Measurements from ENCODE around the gene DOHH.

Gene DOHH, protein sequence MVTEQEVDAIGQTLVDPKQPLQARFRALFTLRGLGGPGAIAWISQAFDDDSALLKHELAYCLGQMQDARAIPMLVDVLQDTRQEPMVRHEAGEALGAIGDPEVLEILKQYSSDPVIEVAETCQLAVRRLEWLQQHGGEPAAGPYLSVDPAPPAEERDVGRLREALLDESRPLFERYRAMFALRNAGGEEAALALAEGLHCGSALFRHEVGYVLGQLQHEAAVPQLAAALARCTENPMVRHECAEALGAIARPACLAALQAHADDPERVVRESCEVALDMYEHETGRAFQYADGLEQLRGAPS

DNA sequence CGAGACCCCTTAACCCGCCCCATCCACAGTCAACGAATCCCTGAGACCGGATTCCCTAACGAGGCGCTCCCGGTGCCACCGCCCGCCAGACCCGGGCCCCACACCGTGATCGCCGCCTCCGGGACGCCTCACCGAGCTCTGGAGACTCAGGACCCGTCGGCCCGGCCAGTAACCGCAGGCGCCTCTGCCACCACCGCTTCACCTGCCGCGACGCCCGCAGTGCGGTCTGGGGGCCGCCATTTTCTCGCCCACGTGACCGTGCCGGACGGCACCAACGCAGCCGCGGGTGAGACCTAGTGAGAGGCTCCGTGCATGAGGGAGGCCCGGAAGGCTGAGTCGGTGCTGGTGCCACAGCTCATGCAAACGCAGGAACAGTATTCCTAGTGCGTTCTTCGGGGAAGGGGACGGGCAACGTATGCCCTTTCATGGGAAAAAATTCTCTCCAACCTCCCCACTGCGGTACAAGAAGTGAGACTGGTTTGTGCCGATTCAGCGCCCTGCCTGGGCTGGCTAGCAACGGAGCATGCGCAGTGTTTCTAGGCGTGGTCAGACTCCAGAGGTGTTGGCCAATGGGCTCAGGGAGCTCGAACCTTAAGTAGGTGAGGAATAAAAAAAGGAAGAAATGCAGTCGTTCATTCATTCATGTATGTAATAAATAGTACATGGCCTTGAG is at the start of gene DOHH:
DOHH (minus strand) TSS at position 246 of the 673 bp plus-strand sequence. CDS start 3,860 bp downstream, outside the sequence.
- H3K4me3 ChIP-seq (ENCODE audit: low read depth, low read length) = peak within 1 kb of the TSS; percentile 99
- TF ChIP-seq, protein P1, sequence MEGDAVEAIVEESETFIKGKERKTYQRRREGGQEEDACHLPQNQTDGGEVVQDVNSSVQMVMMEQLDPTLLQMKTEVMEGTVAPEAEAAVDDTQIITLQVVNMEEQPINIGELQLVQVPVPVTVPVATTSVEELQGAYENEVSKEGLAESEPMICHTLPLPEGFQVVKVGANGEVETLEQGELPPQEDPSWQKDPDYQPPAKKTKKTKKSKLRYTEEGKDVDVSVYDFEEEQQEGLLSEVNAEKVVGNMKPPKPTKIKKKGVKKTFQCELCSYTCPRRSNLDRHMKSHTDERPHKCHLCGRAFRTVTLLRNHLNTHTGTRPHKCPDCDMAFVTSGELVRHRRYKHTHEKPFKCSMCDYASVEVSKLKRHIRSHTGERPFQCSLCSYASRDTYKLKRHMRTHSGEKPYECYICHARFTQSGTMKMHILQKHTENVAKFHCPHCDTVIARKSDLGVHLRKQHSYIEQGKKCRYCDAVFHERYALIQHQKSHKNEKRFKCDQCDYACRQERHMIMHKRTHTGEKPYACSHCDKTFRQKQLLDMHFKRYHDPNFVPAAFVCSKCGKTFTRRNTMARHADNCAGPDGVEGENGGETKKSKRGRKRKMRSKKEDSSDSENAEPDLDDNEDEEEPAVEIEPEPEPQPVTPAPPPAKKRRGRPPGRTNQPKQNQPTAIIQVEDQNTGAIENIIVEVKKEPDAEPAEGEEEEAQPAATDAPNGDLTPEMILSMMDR (IDR thresholded peaks at IDR 0.05; ENCODE audit: low read depth, low read length) = no peak

DNA sequence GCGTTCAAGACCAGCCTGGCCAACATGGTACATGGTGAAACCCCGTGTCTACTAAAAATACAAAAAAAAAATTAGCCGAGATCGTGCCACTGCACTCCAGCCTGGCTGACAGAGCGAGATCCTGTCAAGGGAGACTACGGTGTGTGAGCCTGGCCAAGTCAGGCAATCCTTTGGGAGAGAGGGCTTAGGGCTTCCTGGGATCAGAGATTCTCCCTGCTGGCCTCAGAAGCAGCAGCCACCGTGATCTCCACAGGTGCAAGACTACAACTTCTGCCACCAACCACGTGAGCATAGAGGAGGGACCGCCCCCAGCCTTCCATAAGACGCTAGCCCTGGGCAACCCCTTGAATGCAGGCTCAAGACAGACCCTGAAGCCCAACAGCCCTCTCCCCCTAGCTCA is 49.3 kb upstream of the DOHH start:
- TF ChIP-seq, protein P1 (IDR thresholded peaks at IDR 0.05; ENCODE audit: low read depth, low read length) = no peak
- no peak overlapping the region for H3K4me3 ChIP-seq (ENCODE audit: low read depth, low read length)

DNA sequence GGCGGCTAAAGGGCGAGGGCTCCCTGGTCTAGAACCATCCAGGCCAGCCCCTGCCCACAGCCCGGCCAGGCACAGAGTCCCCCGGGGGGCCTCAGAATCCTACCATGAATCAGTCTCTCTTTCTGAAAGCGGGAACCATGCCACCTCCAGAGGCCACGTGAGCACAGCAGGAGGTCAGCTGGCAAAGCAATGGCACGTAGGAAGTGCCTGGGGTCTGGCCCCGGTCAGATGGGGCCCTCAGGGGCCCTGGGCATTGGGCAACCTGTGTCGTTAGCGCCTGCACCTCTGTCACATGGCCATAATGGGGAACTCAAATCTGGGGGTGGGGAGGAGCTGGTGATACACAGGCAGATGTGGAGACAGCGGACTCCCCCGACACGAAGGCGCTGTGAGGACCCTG is 48.1 kb upstream of the DOHH start:
- TF ChIP-seq, protein P1 (IDR thresholded peaks at IDR 0.05; ENCODE audit: low read depth, low read length) = no peak
- no peak overlapping the region for H3K4me3 ChIP-seq (ENCODE audit: low read depth, low read length)

DNA sequence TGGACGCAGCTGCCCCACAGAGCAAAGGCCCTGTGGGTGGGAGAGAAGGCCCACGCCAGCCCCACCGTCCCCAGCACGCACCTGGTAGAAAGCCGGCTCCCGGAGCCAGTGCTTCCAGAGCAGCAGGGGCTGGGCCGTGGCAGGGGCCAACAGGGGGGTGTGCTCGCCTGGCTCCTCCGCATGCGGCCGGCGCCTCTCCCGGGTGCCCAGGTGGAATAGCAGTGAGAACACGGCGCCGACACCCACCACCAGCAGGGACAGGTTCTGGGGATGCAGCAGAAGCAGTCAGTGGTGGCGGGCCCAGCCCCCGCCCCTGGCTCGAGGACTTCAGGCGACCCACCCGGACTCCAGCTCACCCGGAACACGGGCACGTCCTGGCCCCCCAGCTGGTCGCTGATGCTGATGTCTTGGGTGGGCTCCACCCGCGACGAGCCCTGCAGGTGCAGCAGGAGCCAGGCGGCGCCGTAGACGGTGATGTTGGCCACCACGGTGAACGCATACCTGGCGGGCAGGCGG is 47.4 kb upstream of the DOHH start:
- TF ChIP-seq, protein P1 (IDR thresholded peaks at IDR 0.05; ENCODE audit: low read depth, low read length) = no peak
- no peak overlapping the region for H3K4me3 ChIP-seq (ENCODE audit: low read depth, low read length)

DNA sequence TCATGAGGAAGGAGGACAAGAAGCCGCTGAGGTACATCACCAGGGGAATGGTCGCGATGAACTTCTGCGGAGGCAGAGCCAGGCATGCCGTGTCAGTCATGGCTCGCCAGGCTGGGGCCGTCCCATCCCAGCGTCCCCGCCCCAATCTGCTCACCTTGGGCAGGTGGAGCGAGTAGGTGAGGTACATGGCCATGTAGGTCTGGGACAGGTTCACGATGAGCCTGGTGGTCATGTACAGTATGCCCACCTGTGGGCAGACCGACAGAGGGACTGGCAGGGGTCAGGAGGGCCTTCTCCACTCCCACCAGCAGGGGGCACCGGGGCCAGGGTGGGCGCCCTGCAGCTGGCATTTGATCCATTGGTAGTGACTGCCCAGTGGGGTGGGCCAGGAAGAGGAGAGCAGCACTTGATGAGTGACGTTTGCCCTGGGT is 46.8 kb upstream of the DOHH start:
- TF ChIP-seq, protein P1 (IDR thresholded peaks at IDR 0.05; ENCODE audit: low read depth, low read length) = peak; percentile 61; the same call in 1 of the 2 replicates
- no peak overlapping the region for H3K4me3 ChIP-seq (ENCODE audit: low read depth, low read length)

DNA sequence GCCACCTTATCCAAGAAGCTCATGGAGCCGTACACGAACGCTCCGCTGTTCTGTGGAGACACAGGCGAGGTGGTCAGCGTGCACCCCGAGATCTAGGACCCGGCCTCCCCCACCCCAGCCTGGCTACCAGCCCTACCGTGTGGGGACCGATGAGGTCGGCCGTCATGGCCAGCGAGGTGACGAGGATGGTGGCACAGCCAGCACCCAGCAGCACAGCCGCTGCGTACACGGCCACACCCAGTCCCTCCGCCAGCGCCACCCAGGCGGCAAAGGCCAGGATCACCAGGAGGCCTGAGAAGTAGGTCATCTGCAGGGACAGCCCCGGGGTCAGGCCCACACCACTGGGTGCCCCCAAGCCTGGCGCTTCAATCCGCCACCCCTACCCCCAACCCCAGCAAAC is 45.6 kb upstream of the DOHH start:
- no peak overlapping the region for H3K4me3 ChIP-seq (ENCODE audit: low read depth, low read length)
- TF ChIP-seq, protein P1 (IDR thresholded peaks at IDR 0.05; ENCODE audit: low read depth, low read length) = no peak

DNA sequence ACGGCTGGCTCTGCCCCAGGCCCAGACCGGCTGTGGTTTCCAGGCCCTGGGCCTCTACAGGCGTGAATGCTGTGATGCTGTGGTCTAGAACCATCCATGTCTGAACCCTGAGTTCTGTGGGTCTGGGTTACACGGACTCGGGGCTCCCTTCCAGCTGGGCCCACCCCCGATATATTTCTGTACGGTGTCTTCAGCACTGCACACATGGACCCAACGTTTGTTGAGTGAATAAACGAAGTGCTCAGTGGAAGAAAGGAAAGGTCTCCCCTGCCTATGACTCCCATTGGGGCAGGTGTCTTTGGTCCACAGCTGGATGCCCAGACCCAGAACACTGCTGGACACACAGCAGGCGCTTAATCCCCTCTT is 45.2 kb upstream of the DOHH start:
- TF ChIP-seq, protein P1 (IDR thresholded peaks at IDR 0.05; ENCODE audit: low read depth, low read length) = no peak
- H3K4me3 ChIP-seq (ENCODE audit: low read depth, low read length) = no peak overlapping the region
